OCI-LY1 (cell line): Measurements from ENCODE around the gene RALB.

ENCODE experiments used
- H2AFZ ChIP-seq: fragments of 200-600 bp; sonication (generic), shearing (Covaris generic); 2 replicates; pipeline ENCODE4 v1.6.0; 2014; ENCODE audit warnings: antibody characterized with exemption, mild to moderate bottlenecking, low read length
- H3F3A ChIP-seq: fragments of 200-600 bp; sonication (generic), shearing (Covaris generic); 2 replicates; pipeline ENCODE4 v1.6.0; 2014; ENCODE audit warnings: mild to moderate bottlenecking, antibody characterized with exemption, low read length, moderate library complexity; ENCODE audit not compliant: insufficient read depth
- H3K27ac ChIP-seq: fragments of 200-600 bp; sonication (generic); 2 replicates; pipeline ENCODE4 v1.5.1; 2014; ENCODE audit warnings: low read length, mixed run types, mild to moderate bottlenecking, low read depth; ENCODE audit not compliant: poor library complexity, severe bottlenecking
- H3K27me3 ChIP-seq: fragments of 200-600 bp; sonication (generic); 2 replicates; pipeline ENCODE4 v1.6.0; 2014; ENCODE audit warnings: antibody characterized with exemption, mild to moderate bottlenecking, low read length, moderate library complexity; ENCODE audit not compliant: insufficient read depth
- H3K36me3 ChIP-seq: fragments of 200-600 bp; sonication (generic); 2 replicates; pipeline ENCODE4 v1.6.1; 2014; ENCODE audit warnings: mild to moderate bottlenecking, antibody characterized with exemption, low read length, moderate library complexity, mixed read lengths; ENCODE audit not compliant: insufficient read depth
- H3K4me1 ChIP-seq: fragments of 200-600 bp; sonication (generic); 2 replicates; pipeline ENCODE4 v1.5.1; 2014; ENCODE audit warnings: mild to moderate bottlenecking, low read length, moderate library complexity; ENCODE audit not compliant: insufficient read depth, severe bottlenecking
- H3K4me2 ChIP-seq: fragments of 200-600 bp; sonication (generic), shearing (Covaris generic); 2 replicates; pipeline ENCODE4 v1.6.1; 2014; ENCODE audit warnings: low read length
- H3K4me3 ChIP-seq: fragments of 200-600 bp; sonication (generic); 2 replicates; pipeline ENCODE4 v1.5.1; 2014; ENCODE audit warnings: low read length, low read depth, mild to moderate bottlenecking, mixed read lengths; ENCODE audit not compliant: poor library complexity, severe bottlenecking
- H3K79me2 ChIP-seq: fragments of 200-600 bp; shearing (Covaris generic); 2 replicates; pipeline ENCODE4 v1.6.1; 2016; ENCODE audit warnings: mixed run types, low read length, mixed read lengths; ENCODE audit not compliant: insufficient read depth
- H3K9ac ChIP-seq: fragments of 200-600 bp; sonication (generic), shearing (Covaris generic); 2 replicates; pipeline ENCODE4 v1.6.1; 2014; ENCODE audit warnings: mild to moderate bottlenecking, low read length, mixed read lengths
- H3K9me2 ChIP-seq: fragments of 200-600 bp; sonication (generic), shearing (Covaris generic); 2 replicates; pipeline ENCODE4 v1.6.1; 2014; ENCODE audit warnings: low read depth, mild to moderate bottlenecking, low read length, mixed read lengths
- H3K9me3 ChIP-seq: fragments of 200-600 bp; shearing (Covaris generic); 2 replicates; pipeline ENCODE4 v1.6.1; 2014; ENCODE audit warnings: low read length, mixed read lengths
- H4K20me1 ChIP-seq: fragments of 200-600 bp; sonication (generic), shearing (Covaris generic); 2 replicates; pipeline ENCODE4 v1.6.0; 2016; ENCODE audit warnings: mild to moderate bottlenecking, low read length; ENCODE audit not compliant: insufficient read depth
- EZH2 ChIP-seq: fragments of 200-600 bp; sonication (generic), shearing (Covaris generic); IDR thresholded peaks from 2 replicates; pipeline ENCODE4 v1.8.0; 2017; ENCODE audit warnings: borderline replicate concordance, mixed run types, mild to moderate bottlenecking, antibody characterized with exemption, low read length, moderate library complexity, mixed read lengths
- TF ChIP-seq, protein P1 (sequence below): fragments of 200-600 bp; sonication (generic), shearing (Covaris generic); IDR thresholded peaks from 2 replicates; pipeline ENCODE4 v1.5.1; 2017; ENCODE audit warnings: mild to moderate bottlenecking, antibody characterized with exemption, low read length, moderate library complexity, mixed read lengths

RALB gene

GRCh38 chr2:120299004-120299403 is 46.4 kb downstream of the RALB start:
- no peak overlapping the region for H3K27ac ChIP-seq
- H3K79me2 ChIP-seq, result no peaks in the 10 kb centered on the region
- H3K27me3 ChIP-seq, result no peaks in the 10 kb centered on the region
- no peaks in the 10 kb centered on the region for H4K20me1 ChIP-seq
- H3K4me2 ChIP-seq, result no peak overlapping the region
- H2AFZ ChIP-seq, result no peak overlapping the region
- no peak for TF ChIP-seq EZH2
- TF ChIP-seq, protein P1, sequence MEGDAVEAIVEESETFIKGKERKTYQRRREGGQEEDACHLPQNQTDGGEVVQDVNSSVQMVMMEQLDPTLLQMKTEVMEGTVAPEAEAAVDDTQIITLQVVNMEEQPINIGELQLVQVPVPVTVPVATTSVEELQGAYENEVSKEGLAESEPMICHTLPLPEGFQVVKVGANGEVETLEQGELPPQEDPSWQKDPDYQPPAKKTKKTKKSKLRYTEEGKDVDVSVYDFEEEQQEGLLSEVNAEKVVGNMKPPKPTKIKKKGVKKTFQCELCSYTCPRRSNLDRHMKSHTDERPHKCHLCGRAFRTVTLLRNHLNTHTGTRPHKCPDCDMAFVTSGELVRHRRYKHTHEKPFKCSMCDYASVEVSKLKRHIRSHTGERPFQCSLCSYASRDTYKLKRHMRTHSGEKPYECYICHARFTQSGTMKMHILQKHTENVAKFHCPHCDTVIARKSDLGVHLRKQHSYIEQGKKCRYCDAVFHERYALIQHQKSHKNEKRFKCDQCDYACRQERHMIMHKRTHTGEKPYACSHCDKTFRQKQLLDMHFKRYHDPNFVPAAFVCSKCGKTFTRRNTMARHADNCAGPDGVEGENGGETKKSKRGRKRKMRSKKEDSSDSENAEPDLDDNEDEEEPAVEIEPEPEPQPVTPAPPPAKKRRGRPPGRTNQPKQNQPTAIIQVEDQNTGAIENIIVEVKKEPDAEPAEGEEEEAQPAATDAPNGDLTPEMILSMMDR, result no peak
- H3K9me2 ChIP-seq, result no peaks in the 10 kb centered on the region
- H3K9me3 ChIP-seq, result no peaks in the 10 kb centered on the region
- H3K4me3 ChIP-seq, result no peak overlapping the region
- H3K4me1 ChIP-seq, result peaks cover 21% of the 10 kb centered on the region
- H3F3A ChIP-seq, result no peaks in the 10 kb centered on the region
- H3K36me3 ChIP-seq, result no peaks in the 10 kb centered on the region
- no peak overlapping the region for H3K9ac ChIP-seq

DNA sequence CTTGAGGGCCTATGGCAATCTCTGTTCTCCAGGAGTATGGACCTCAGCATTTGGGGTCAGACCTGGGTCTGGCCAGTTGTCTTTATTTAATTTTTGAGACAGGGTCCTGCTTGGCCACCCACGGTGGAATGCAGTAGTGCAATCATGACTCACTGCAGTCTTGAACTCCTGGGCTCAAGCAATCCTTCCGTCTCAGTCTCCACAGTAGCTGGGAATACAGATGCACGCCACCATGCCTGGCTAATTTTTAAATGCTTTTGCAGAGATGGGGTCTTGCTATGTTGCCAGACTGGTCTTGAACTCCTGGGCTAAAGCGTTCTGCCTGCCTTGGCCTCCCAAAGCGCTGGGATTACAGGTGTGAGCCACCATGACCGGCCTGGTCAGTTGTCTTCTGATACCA is 46.9 kb downstream of the RALB start:
- Histone ChIP-seq H3K79me2 (no peaks in the 10 kb centered on the region), H3K4me1 (peaks cover 15% of the 10 kb centered on the region), H3K9ac (no peak overlapping the region), H3K9me2 (no peaks in the 10 kb centered on the region), H3F3A (no peaks in the 10 kb centered on the region), H3K9me3 (no peaks in the 10 kb centered on the region), H3K27me3 (no peaks in the 10 kb centered on the region), H4K20me1 (no peaks in the 10 kb centered on the region), H2AFZ (no peak overlapping the region), H3K4me3 (no peak overlapping the region), H3K36me3 (no peaks in the 10 kb centered on the region), H3K27ac (no peak overlapping the region), H3K4me2 (no peak overlapping the region)
- no peak for TF ChIP-seq EZH2
- TF ChIP-seq, protein P1, result no peak

- Histone ChIP-seq H3K27me3 (no peaks in the 10 kb centered on the region), H3K36me3 (no peaks in the 10 kb centered on the region), H3K9me3 (no peaks in the 10 kb centered on the region), H4K20me1 (no peaks in the 10 kb centered on the region), H3K79me2 (no peaks in the 10 kb centered on the region), H3K4me2 (no peak overlapping the region), H3F3A (no peaks in the 10 kb centered on the region), H2AFZ (no peak overlapping the region), H3K4me1 (peaks cover 15% of the 10 kb centered on the region), H3K9me2 (no peaks in the 10 kb centered on the region), H3K27ac (no peak overlapping the region), H3K9ac (no peak overlapping the region), H3K4me3 (no peak overlapping the region)
- no peak for TF ChIP-seq EZH2
Observed at GRCh38 chr2:120300385-120300784, 47.7 kb downstream of the RALB start.

- Histone ChIP-seq H3K27ac (no peak overlapping the region), H3K9me3 (no peaks in the 10 kb centered on the region), H3K4me1 (peaks cover 24% of the 10 kb centered on the region), H2AFZ (no peak overlapping the region), H3K79me2 (no peaks in the 10 kb centered on the region), H4K20me1 (no peaks in the 10 kb centered on the region), H3K9ac (no peak overlapping the region), H3K4me2 (no peak overlapping the region), H3K27me3 (no peaks in the 10 kb centered on the region), H3K4me3 (no peak overlapping the region), H3K36me3 (no peaks in the 10 kb centered on the region), H3F3A (no peaks in the 10 kb centered on the region), H3K9me2 (no peaks in the 10 kb centered on the region)
- TF ChIP-seq, protein P1, result no peak
- TF ChIP-seq EZH2, result no peak
Observed at GRCh38 chr2:120301284-120301683, 48.6 kb downstream of the RALB start.
